Neural crest cell (in vitro differentiated cells): ENCODE data around the gene PIK3CA. TPM values are rescaled to one million over a fixed set of nuclear protein-coding genes. Genes with fewer than 3 reads are reported as not detected.

Source experiments
- DNase-seq: peaks from one replicate; pipeline ENCODE4 v3.0.0; 2021; ENCODE audit warnings: low read depth, mixed read lengths, low spot score
- H3K27ac Mint-ChIP-seq: one replicate; pipeline ENCODE4 v1.8.0; 2021; ENCODE audit warnings: mild to moderate bottlenecking, mixed read lengths; ENCODE audit not compliant: unreplicated experiment
- H3K27me3 Mint-ChIP-seq: 2 replicates; pipeline ENCODE4 v1.8.0; 2021; ENCODE audit warnings: low read depth, mild to moderate bottlenecking, mixed read lengths
- H3K36me3 Mint-ChIP-seq: 2 replicates; pipeline ENCODE4 v1.8.0; 2021; ENCODE audit warnings: low read depth, mild to moderate bottlenecking, mixed read lengths
- H3K4me1 Mint-ChIP-seq: 2 replicates; pipeline ENCODE4 v1.8.0; 2021; ENCODE audit warnings: mixed read lengths
- H3K4me3 Mint-ChIP-seq: one replicate; pipeline ENCODE4 v1.8.0; 2021; ENCODE audit warnings: mild to moderate bottlenecking, mixed read lengths
- H3K9me3 Mint-ChIP-seq: 2 replicates; pipeline ENCODE4 v1.8.0; 2021; ENCODE audit warnings: mixed read lengths
- CTCF ChIP-seq: fragments of 200-600 bp; sonication (generic); conservative IDR thresholded peaks from 2 replicates; pipeline ENCODE4 v1.5.0; 2021; ENCODE audit warnings: antibody characterized with exemption, mild to moderate bottlenecking
- long read RNA-seq: library from polyadenylated mRNA; unstranded; transcript quantifications from one replicate; pipeline ENCODE4 v2.0.0, GENCODE V29; 2020
- total RNA-seq: library from RNA; stranded (reverse); gene quantifications from 2 replicates; pipeline ENCODE4 v1.2.1, GENCODE V29; 2021

The PIK3CA gene
- 14.1 and 15.3 TPM in 2 replicates for total RNA-seq
- long read RNA-seq, partial matches to known transcripts, result 4 of 6 reads
- long read RNA-seq, other reads (novel, unspliced or antisense), result 2 of 6 reads

GRCh38 chr3:179147873-179148615, at the start of gene PIK3CA:
Gene PIK3CA (plus strand): TSS chr3:179148357. CDS start chr3:179198826, 50,469 bp downstream.
- no peaks in the 10 kb centered on the region for H3K9me3 Mint-ChIP-seq
- H3K4me3 Mint-ChIP-seq, result peak within 1 kb of the TSS; percentile 92
- H3K27me3 Mint-ChIP-seq, result peaks cover 5% of the 10 kb centered on the region
- H3K4me1 Mint-ChIP-seq, result peaks cover 21% of the 10 kb centered on the region
- H3K36me3 Mint-ChIP-seq, result no peaks in the 10 kb centered on the region
- TF ChIP-seq CTCF, result no peak
- peak within 1 kb of the TSS; percentile 1 for H3K27ac Mint-ChIP-seq
- DNase-seq, result peak; percentile 76

- H3K4me1 Mint-ChIP-seq, result no peaks in the 10 kb centered on the region
- no peak overlapping the region for H3K4me3 Mint-ChIP-seq
- DNase-seq, result no peak
- H3K36me3 Mint-ChIP-seq, result no peaks in the 10 kb centered on the region
- no peak for TF ChIP-seq CTCF
- no peaks in the 10 kb centered on the region for H3K9me3 Mint-ChIP-seq
- no peak overlapping the region for H3K27ac Mint-ChIP-seq
- H3K27me3 Mint-ChIP-seq, result no peaks in the 10 kb centered on the region
Measured at GRCh38 chr3:179098388-179099077, 49.6 kb upstream of the PIK3CA start.

DNA sequence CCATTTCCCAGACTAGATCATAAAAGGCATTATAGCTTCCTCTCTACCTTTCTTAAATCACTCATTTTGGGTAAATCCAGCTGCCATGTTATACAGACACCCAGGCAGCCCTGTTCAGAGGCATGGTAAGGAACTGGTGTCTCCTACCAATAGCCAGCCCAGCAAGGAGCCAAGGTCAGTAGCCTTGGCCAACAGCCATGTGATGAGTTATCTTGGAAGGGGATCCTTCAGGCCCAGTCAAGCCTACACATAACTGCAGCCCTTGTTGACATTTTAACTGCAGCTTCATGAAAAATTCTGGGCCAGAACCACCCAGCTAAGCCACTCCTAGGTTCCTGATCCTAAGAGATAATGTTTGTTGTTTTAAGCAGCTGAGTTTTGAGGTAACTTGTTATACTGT, 47.5 kb upstream of the PIK3CA start:
- H3K27me3 Mint-ChIP-seq, result no peaks in the 10 kb centered on the region
- H3K4me1 Mint-ChIP-seq, result peaks cover 4% of the 10 kb centered on the region
- H3K4me3 Mint-ChIP-seq, result no peak overlapping the region
- peaks cover 3% of the 10 kb centered on the region for H3K9me3 Mint-ChIP-seq
- no peak overlapping the region for H3K27ac Mint-ChIP-seq
- no peak for TF ChIP-seq CTCF
- DNase-seq, result no peak
- H3K36me3 Mint-ChIP-seq, result peaks cover 2% of the 10 kb centered on the region

GRCh38 chr3:179105881-179106280, 42.3 kb upstream of the PIK3CA start:
- Mint-ChIP-seq H3K27ac (no peak overlapping the region), H3K9me3 (peaks cover 9% of the 10 kb centered on the region), H3K27me3 (no peaks in the 10 kb centered on the region), H3K4me1 (peaks cover 4% of the 10 kb centered on the region), H3K36me3 (peaks cover 2% of the 10 kb centered on the region), H3K4me3 (no peak overlapping the region)
- no peak for TF ChIP-seq CTCF
- DNase-seq, result no peak

DNA sequence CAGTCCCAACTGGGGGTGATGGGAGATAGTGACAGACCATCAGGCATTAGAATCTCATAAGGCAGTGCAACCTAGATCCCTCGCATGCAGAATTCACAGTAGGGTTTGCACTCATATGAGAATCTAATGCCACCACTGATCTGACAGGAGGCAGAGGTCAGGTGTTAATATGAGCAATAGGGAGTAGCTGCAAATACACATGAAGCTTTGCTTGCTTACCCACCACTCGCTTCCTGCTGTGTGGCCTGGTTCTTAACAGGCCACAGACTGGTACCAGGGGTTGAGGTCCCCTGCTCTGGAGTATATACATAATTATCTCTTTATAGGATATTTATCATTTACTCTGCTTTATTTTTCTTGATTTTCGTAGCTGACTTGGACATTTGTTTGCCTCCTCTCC, 40.5 kb upstream of the PIK3CA start:
- no peak for DNase-seq
- Mint-ChIP-seq H3K9me3 (peaks cover 9% of the 10 kb centered on the region), H3K27me3 (no peaks in the 10 kb centered on the region), H3K4me1 (peaks cover 4% of the 10 kb centered on the region), H3K36me3 (peaks cover 4% of the 10 kb centered on the region), H3K4me3 (no peak overlapping the region), H3K27ac (no peak overlapping the region)
- no peak for TF ChIP-seq CTCF
